Measurements from ENCODE around the gene FAM187B. TPM values are rescaled to one million over a fixed set of nuclear protein-coding genes. Genes with fewer than 3 reads are reported as not detected.

Gene FAM187B
- total and polyA plus RNA-seq, 2 donors (not counting 1 experiment from before 2014, with no cell fraction given) = 0.25 TPM; not detected in 1

GRCh38 chr19:35260694-35261304 lies 32.3 kb upstream of the FAM187B start:
- Mint-ChIP-seq H3K9me3 (ENCODE audit: insufficient read depth) (no peaks in the 10 kb centered on the region), H3K4me3 (no peak overlapping the region), H3K27ac (peak overlapping the region; percentile 37), H3K27me3 (no peaks in the 10 kb centered on the region), H3K4me1 (peaks cover 30% of the 10 kb centered on the region)
- peaks cover 0 to 6% of the 10 kb centered on the region in 2 experiments for H3K36me3 ChIP-seq (replicated peaks in 1 of 2; ENCODE audit: control extremely low read depth in 1 of 2, control insufficient read depth in 1 of 2, extremely low read depth in 1 of 2, insufficient read depth in 2 of 2, low read length in 1 of 2)
- no peaks in the 10 kb centered on the region for H4K20me1 ChIP-seq (ENCODE audit: control insufficient read depth, insufficient read depth, low read length, poor library complexity, severe bottlenecking)
- 86% methylated on average over 8 of the region's 10 CpGs for WGBS (ENCODE audit: insufficient coverage)
- peaks cover 14 to 23% of the 10 kb centered on the region in 2 donors for H3K4me1 ChIP-seq (ENCODE audit: control insufficient read depth in 2 of 2, insufficient read depth in 2 of 2, low read length in 2 of 2)
- no peak overlapping the region for H3K4me3 ChIP-seq (ENCODE audit: control extremely low read depth in 1 of 5, extremely low read depth in 1 of 5, insufficient read depth in 1 of 5, low read depth in 2 of 5, low read length in 4 of 5)
- no peak for DNase-seq
- H2AFZ ChIP-seq (ENCODE audit: insufficient read depth, low read depth, low read length, poor library complexity, severe bottlenecking) = no peak overlapping the region
- H3K79me2 ChIP-seq (ENCODE audit: control insufficient read depth, insufficient read depth, low read length) = no peaks in the 10 kb centered on the region
- TF ChIP-seq EZH2 (IDR thresholded peaks at IDR 0.05; ENCODE audit: borderline replicate concordance, insufficient read depth, low read depth, low read length, poor library complexity, severe bottlenecking) = no peak
- no peak for TF ChIP-seq CTCF (IDR thresholded peaks at IDR 0.05)
- intact Hi-C loops (cut with micrococcal nuclease) = no loop called here
- no peak for ATAC-seq (ENCODE audit: low read depth)
- H3K4me2 ChIP-seq (replicated peaks; ENCODE audit: low read depth, low read length, poor library complexity, severe bottlenecking) = no peak overlapping the region
- no peak overlapping the region for H3K27ac ChIP-seq (ENCODE audit: low read length in 2 of 2)
- ChIA-PET POLR2A (no interaction called here), CTCF (interaction anchor here (0.6 kb wide), 1 partner anchor 202 kb away, joined by 3 read pairs; no protein-coding TSS in a partner anchor)
- H3K9me3 ChIP-seq (ENCODE audit: control extremely low read depth in 1 of 3, control insufficient read depth in 2 of 3, insufficient read depth in 1 of 3, low read length in 2 of 3) = no peaks in the 10 kb centered on the region
- no peak overlapping the region for H3K9ac ChIP-seq (ENCODE audit: low read length)
- no peaks in the 10 kb centered on the region for H3K27me3 ChIP-seq (replicated peaks in 1 of 4; ENCODE audit: control extremely low read depth in 1 of 4, control insufficient read depth in 3 of 4, insufficient read depth in 4 of 4, low read length in 3 of 4)

GRCh38 chr19:35257113-35257461 lies 28.5 kb upstream of the FAM187B start:
- Mint-ChIP-seq H3K9me3 (ENCODE audit: insufficient read depth) (no peaks in the 10 kb centered on the region), H3K27ac (no peak overlapping the region), H3K4me1 (peaks cover 14% of the 10 kb centered on the region), H3K4me3 (no peak overlapping the region), H3K27me3 (no peaks in the 10 kb centered on the region)
- H3K4me2 ChIP-seq (replicated peaks; ENCODE audit: low read depth, low read length, poor library complexity, severe bottlenecking) = no peak overlapping the region
- 94% methylated on average over 9 of the region's 9 CpGs for WGBS (ENCODE audit: insufficient coverage)
- peaks cover 0 to 9% of the 10 kb centered on the region in 2 experiments for H3K36me3 ChIP-seq (replicated peaks in 1 of 2; ENCODE audit: control extremely low read depth in 1 of 2, control insufficient read depth in 1 of 2, extremely low read depth in 1 of 2, insufficient read depth in 2 of 2, low read length in 1 of 2)
- no peaks in the 10 kb centered on the region for H4K20me1 ChIP-seq (ENCODE audit: control insufficient read depth, insufficient read depth, low read length, poor library complexity, severe bottlenecking)
- CTCF ChIA-PET = no interaction called here
- POLR2A ChIA-PET = no interaction called here
- no peak for TF ChIP-seq CTCF (IDR thresholded peaks at IDR 0.05)
- ATAC-seq (ENCODE audit: low read depth) (no peak), DNase-seq (no peak)
- no peak overlapping the region for H3K4me3 ChIP-seq (ENCODE audit: control extremely low read depth in 1 of 5, extremely low read depth in 1 of 5, insufficient read depth in 1 of 5, low read depth in 2 of 5, low read length in 4 of 5)
- H3K4me1 ChIP-seq (ENCODE audit: control insufficient read depth in 2 of 2, insufficient read depth in 2 of 2, low read length in 2 of 2) = no peaks in the 10 kb centered on the region
- intact Hi-C loops (cut with micrococcal nuclease) = no loop called here
- H3K27me3 ChIP-seq (replicated peaks in 1 of 4; ENCODE audit: control extremely low read depth in 1 of 4, control insufficient read depth in 3 of 4, insufficient read depth in 4 of 4, low read length in 3 of 4) = no peaks in the 10 kb centered on the region
- no peak overlapping the region for H2AFZ ChIP-seq (ENCODE audit: insufficient read depth, low read depth, low read length, poor library complexity, severe bottlenecking)
- no peaks in the 10 kb centered on the region for H3K9me3 ChIP-seq (ENCODE audit: control extremely low read depth in 1 of 3, control insufficient read depth in 2 of 3, insufficient read depth in 1 of 3, low read length in 2 of 3)
- no peak overlapping the region for H3K9ac ChIP-seq (ENCODE audit: low read length)
- H3K27ac ChIP-seq (ENCODE audit: low read length in 2 of 2) = no peak overlapping the region
- H3K79me2 ChIP-seq (ENCODE audit: control insufficient read depth, insufficient read depth, low read length) = no peaks in the 10 kb centered on the region

Measured in B cell (primary cell).